ENCODE results near the gene TRAPPC8. TPM values are rescaled to one million over a fixed set of nuclear protein-coding genes. Genes with fewer than 3 reads are reported as not detected.

TRAPPC8 gene
- total and polyA plus RNA-seq, 2 of the 13 experiments (the other 11 are each of a cell fraction or from before 2014, with no cell fraction given), result 34.6 to 50.8 TPM

GRCh38 chr18:31929273-31929672 lies 13.7 kb downstream of the TRAPPC8 start (continued):
- TF ChIP-seq, protein P1, sequence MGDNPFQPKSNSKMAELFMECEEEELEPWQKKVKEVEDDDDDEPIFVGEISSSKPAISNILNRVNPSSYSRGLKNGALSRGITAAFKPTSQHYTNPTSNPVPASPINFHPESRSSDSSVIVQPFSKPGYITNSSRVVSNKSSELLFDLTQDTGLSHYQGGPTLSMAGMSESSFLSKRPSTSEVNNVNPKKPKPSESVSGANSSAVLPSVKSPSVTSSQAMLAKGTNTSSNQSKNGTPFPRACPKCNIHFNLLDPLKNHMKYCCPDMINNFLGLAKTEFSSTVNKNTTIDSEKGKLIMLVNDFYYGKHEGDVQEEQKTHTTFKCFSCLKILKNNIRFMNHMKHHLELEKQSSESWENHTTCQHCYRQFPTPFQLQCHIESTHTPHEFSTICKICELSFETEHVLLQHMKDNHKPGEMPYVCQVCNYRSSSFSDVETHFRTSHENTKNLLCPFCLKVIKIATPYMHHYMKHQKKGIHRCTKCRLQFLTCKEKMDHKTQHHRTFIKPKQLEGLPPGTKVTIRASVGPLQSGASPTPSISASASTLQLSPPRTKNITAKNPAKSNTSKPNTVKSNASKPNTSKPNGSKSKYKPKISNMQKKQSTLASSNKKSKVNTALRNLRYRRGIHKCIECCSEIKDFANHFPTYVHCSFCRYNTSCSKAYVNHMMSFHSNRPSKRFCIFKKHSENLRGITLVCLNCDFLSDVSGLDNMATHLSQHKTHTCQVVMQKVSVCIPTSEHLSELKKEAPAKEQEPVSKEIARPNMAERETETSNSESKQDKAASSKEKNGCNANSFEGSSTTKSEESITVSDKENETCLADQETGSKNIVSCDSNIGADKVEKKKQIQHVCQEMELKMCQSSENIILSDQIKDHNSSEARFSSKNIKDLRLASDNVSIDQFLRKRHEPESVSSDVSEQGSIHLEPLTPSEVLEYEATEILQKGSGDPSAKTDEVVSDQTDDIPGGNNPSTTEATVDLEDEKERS (CRISPR knock-in tag; IDR thresholded peaks at IDR 0.05), result no peak
- TF ChIP-seq, protein P2, sequence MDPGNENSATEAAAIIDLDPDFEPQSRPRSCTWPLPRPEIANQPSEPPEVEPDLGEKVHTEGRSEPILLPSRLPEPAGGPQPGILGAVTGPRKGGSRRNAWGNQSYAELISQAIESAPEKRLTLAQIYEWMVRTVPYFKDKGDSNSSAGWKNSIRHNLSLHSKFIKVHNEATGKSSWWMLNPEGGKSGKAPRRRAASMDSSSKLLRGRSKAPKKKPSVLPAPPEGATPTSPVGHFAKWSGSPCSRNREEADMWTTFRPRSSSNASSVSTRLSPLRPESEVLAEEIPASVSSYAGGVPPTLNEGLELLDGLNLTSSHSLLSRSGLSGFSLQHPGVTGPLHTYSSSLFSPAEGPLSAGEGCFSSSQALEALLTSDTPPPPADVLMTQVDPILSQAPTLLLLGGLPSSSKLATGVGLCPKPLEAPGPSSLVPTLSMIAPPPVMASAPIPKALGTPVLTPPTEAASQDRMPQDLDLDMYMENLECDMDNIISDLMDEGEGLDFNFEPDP (CRISPR knock-in tag; conservative IDR thresholded peaks at IDR 0.05), result no peak
- TF ChIP-seq SAP130 (CRISPR knock-in tag; IDR thresholded peaks at IDR 0.05; ENCODE audit: low read depth) (peak; percentile 26; the same call in 1 of the 2 replicates), NFATC3 (CRISPR knock-in tag; IDR thresholded peaks at IDR 0.05) (no peak), ZBTB1 (CRISPR knock-in tag; IDR thresholded peaks at IDR 0.05; ENCODE audit: borderline replicate concordance) (no peak), ARNT2 (CRISPR knock-in tag; IDR thresholded peaks at IDR 0.05; ENCODE audit: low read depth) (no peak), ATAD3A (CRISPR knock-in tag; IDR thresholded peaks at IDR 0.05) (no peak), ZBTB38 (CRISPR knock-in tag; IDR thresholded peaks at IDR 0.05) (no peak), MXI1 (IDR thresholded peaks at IDR 0.05; ENCODE audit: borderline replicate concordance, low read depth, low read length) (no peak), ZNF549 (CRISPR knock-in tag; IDR thresholded peaks at IDR 0.05) (no peak), GLMP (CRISPR knock-in tag; IDR thresholded peaks at IDR 0.05; ENCODE audit: borderline replicate concordance) (no peak), ZNF7 (CRISPR knock-in tag; IDR thresholded peaks at IDR 0.05) (no peak), NCOR1 (IDR thresholded peaks at IDR 0.05; ENCODE audit: borderline replicate concordance, low read length) (peak; percentile 33; the same call in 1 of the 2 replicates), ZNF430 (CRISPR knock-in tag; IDR thresholded peaks at IDR 0.05) (no peak), PCBP2 (optimal IDR thresholded peaks at IDR 0.05; ENCODE audit: low read depth, low read length, poor library complexity, severe bottlenecking) (no peak), CEBPG (CRISPR knock-in tag; IDR thresholded peaks at IDR 0.05) (peak; percentile 89)
- TF ChIP-seq, protein P3, sequence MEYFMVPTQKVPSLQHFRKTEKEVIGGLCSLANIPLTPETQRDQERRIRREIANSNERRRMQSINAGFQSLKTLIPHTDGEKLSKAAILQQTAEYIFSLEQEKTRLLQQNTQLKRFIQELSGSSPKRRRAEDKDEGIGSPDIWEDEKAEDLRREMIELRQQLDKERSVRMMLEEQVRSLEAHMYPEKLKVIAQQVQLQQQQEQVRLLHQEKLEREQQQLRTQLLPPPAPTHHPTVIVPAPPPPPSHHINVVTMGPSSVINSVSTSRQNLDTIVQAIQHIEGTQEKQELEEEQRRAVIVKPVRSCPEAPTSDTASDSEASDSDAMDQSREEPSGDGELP (IDR thresholded peaks at IDR 0.05; ENCODE audit: borderline replicate concordance, low read depth), result no peak
- TF ChIP-seq, protein P4, sequence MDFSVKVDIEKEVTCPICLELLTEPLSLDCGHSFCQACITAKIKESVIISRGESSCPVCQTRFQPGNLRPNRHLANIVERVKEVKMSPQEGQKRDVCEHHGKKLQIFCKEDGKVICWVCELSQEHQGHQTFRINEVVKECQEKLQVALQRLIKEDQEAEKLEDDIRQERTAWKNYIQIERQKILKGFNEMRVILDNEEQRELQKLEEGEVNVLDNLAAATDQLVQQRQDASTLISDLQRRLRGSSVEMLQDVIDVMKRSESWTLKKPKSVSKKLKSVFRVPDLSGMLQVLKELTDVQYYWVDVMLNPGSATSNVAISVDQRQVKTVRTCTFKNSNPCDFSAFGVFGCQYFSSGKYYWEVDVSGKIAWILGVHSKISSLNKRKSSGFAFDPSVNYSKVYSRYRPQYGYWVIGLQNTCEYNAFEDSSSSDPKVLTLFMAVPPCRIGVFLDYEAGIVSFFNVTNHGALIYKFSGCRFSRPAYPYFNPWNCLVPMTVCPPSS (IDR thresholded peaks at IDR 0.05), result no peak
